GM10266 (cell line): ENCODE measurements around the gene CSRNP3.

ENCODE experiments used
- DNase-seq: peaks from one replicate; pipeline ENCODE4 v3.0.0; 2012; ENCODE audit errors: extremely low spot score
- TF ChIP-seq, protein P1 (sequence below): IDR thresholded peaks from 2 replicates; pipeline ENCODE4 v1.5.1; 2012; ENCODE audit warnings: mild to moderate bottlenecking, low read depth; ENCODE audit not compliant: control insufficient read depth, insufficient read depth; ENCODE audit errors: missing control alignments

The CSRNP3 gene

DNA sequence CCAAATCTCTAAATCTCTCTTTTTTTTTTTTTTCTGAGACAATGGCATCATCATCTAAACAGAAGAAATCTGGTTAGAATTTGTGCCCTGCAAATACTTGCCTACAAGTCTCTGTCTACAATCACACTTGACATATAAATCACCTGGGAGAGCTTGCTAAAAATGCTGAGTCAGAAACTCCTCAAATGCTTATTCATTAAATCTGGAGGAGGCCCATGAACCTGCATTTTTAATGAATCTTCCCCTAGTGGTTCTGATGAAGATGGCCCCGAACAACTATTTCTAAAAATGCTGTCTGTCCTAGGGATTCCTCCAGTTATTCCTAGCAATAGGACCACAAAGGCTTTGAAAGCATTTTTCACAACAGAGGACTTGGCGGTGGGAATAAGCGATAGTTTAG lies 1.6 kb upstream of the CSRNP3 start:
- TF ChIP-seq, protein P1, sequence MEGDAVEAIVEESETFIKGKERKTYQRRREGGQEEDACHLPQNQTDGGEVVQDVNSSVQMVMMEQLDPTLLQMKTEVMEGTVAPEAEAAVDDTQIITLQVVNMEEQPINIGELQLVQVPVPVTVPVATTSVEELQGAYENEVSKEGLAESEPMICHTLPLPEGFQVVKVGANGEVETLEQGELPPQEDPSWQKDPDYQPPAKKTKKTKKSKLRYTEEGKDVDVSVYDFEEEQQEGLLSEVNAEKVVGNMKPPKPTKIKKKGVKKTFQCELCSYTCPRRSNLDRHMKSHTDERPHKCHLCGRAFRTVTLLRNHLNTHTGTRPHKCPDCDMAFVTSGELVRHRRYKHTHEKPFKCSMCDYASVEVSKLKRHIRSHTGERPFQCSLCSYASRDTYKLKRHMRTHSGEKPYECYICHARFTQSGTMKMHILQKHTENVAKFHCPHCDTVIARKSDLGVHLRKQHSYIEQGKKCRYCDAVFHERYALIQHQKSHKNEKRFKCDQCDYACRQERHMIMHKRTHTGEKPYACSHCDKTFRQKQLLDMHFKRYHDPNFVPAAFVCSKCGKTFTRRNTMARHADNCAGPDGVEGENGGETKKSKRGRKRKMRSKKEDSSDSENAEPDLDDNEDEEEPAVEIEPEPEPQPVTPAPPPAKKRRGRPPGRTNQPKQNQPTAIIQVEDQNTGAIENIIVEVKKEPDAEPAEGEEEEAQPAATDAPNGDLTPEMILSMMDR = no peak
- no peak for DNase-seq

DNA sequence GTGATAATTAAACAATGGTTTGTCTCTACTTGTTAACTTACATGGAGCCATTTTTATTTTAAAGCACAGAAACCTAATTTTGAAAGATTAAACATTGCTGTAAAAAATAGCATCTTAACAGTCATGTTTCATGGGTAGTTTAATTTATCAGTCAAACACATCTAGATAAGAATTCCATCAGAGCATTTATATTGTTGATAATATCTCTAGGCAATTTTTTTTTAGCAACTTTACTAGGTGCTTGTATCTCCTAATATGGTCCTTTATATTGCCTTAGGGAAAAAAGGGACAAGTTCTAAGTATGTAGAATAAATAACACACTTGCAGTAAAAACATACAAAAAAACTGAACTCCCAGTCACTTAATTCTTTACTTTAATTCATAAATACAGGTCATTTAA lies 863 bp downstream of the CSRNP3 start:
- no peak for DNase-seq

DNA sequence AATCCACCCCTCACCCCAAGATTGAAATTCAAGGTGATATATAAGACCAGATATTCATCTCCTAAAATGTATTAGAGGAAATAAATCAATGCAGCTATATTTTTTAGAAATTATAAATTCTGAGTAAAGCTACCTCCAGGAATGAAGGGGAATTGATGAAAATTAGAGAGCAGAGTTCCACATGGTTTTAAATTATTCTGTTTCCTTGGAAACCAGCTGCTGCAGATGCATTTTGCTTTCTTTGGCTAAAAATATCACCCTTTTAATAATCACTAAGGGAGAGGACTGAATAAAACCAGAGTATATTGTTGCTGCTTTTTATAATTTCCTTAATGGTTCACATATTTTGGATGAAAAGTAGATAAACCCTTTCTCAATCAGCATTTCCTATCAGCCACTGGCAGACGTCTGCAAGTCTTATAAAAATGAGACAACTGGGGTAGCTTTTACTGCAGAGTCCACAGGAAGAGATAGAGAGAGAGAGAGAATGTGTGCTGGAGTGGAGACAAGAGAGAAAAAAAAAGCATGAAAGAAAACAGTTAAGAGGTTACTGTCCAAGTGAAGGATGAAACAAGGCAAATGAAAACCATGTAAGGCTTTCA lies 2.0 kb downstream of the CSRNP3 start:
- no peak for DNase-seq
- TF ChIP-seq, protein P1 = no peak

More for the DNA sequence above, 863 bp downstream of the CSRNP3 start:
- TF ChIP-seq, protein P1 = no peak

GRCh38 chr2:165472922-165473321 lies 3.4 kb downstream of the CSRNP3 start:
- TF ChIP-seq, protein P1 = no peak
- no peak for DNase-seq

DNA sequence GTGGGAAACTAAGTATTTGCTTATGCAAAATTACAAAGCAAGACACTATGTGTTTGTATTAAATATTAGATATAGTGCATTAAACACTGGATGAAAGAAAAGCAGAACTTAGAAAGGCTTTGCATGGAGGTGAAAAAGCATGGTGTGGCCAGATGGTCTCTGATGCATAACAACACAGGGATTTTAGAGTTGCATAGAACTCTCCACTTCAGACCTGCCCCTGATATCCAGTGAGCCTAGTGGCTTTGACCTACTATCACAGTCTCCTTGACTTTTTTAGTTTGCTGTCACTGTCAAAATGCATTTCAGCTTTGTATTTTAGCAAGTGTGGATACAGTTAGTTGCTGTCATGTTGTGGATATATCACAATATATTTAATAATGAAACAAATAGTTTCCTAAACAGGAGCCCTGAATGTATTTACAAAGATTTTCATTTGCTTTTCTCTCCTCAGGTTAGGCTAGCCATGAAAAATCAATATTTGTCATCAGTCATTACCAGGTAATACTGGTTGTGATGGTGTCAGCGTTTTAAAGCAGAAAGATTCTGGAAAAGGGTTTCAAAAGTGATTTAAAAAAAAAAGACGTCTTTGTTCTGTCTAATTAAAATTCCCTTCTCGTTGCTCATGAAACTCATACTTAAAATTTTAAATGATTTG lies 5.2 kb downstream of the CSRNP3 start:
- no peak for DNase-seq

GRCh38 chr2:165475277-165476004 lies 5.9 kb downstream of the CSRNP3 start:
- TF ChIP-seq, protein P1 = no peak
- no peak for DNase-seq

More for the DNA sequence above, 5.2 kb downstream of the CSRNP3 start:
- TF ChIP-seq, protein P1 = no peak

DNA sequence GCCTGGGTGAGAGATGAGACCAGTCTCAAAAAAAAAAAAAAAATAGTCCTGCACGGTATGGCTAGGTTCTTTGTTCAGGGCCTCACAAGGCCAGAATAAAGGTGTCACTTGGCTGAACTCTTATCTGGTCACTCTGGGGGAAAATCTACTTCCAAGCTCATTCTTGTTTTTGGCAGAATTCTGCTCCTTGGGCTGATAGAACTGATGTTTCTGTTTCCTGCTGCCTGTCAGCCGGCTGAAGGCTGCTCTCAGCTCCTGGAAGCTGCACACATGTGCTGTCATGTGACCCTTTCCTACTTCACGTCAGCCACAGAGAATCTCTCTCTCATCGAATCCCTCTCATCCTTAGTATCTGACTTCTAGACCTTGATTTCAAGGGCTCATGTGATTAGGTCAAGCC lies 10.4 kb downstream of the CSRNP3 start:
- TF ChIP-seq, protein P1 = no peak
- DNase-seq = no peak
